ENCODE data around the gene PDF. TPM values are rescaled to one million over a fixed set of nuclear protein-coding genes. Genes with fewer than 3 reads are reported as not detected.

Gene PDF
- total RNA-seq, 1 experiment from 2014 or later = 23.1 TPM

- no peak for DNase-seq (ENCODE audit: low read depth, low spot score)
These were observed 1.5 kb downstream of the PDF start for GRCh38 chr16:69328854-69329316.

GRCh38 chr16:69327585-69328310 lies 2.6 kb downstream of the PDF start:
- H3K9me3 ChIP-seq (ENCODE audit: control insufficient read depth, insufficient read depth, low read depth, low read length) = no peaks in the 10 kb centered on the region
- ATAC-seq (no peak), DNase-seq (ENCODE audit: low read depth, low spot score) (no peak)
- in situ Hi-C loops (cut with HindIII; ENCODE audit: low pct_unique_long_range_greater_than_20kb, low sequenced_read_pairs) (no loop called here), intact Hi-C loops (cut with micrococcal nuclease; ENCODE audit: unreplicated experiment) (no loop called here)
- H3K36me3 ChIP-seq (ENCODE audit: control insufficient read depth, insufficient read depth, low read length) = no peaks in the 10 kb centered on the region; the same call in 1 of the 2 replicates
- peak overlapping the region; percentile 64 to 71 for H3K4me3 ChIP-seq (ENCODE audit: low read depth in 2 of 2, low read length in 2 of 2)
- no peak for TF ChIP-seq CTCF (IDR thresholded peaks at IDR 0.05)
- TF ChIP-seq TCF7L2 (IDR thresholded peaks at IDR 0.05; ENCODE audit: low read depth, low read length) = no peak
- TF ChIP-seq REST (IDR thresholded peaks at IDR 0.05; ENCODE audit: insufficient read depth in 1 of 2, low read depth in 2 of 2, low read length in 1 of 2) = no peak
- no peak for TF ChIP-seq SIN3A (IDR thresholded peaks at IDR 0.05; ENCODE audit: borderline replicate concordance, insufficient read depth, low read depth, low read length)
- no peak for TF ChIP-seq POLR2AphosphoS5 (IDR thresholded peaks at IDR 0.05; ENCODE audit: low read depth, low read length)
- no TSS peak for BruUV-seq (replicated peaks)
- H3K4me1 ChIP-seq (ENCODE audit: control insufficient read depth, insufficient read depth, low read length) = peaks cover 23% of the 10 kb centered on the region
- POLR2A ChIA-PET = no interaction called here
- CTCF ChIA-PET = no interaction called here
- no peaks in the 10 kb centered on the region for H3K27me3 ChIP-seq (ENCODE audit: control insufficient read depth, insufficient read depth, low read length)
- H3K27ac ChIP-seq (ENCODE audit: low read length) = peak overlapping the region; percentile 79

More at GRCh38 chr16:69328854-69329316, 1.5 kb downstream of the PDF start:
- Histone ChIP-seq H3K27ac (ENCODE audit: low read length) (peak overlapping the region; percentile 79), H3K27me3 (ENCODE audit: control insufficient read depth, insufficient read depth, low read length) (no peaks in the 10 kb centered on the region), H3K4me3 (ENCODE audit: low read depth in 2 of 2, low read length in 2 of 2) (peak overlapping the region; percentile 64 to 71), H3K36me3 (ENCODE audit: control insufficient read depth, insufficient read depth, low read length) (no peaks in the 10 kb centered on the region; the same call in 1 of the 2 replicates), H3K9me3 (ENCODE audit: control insufficient read depth, insufficient read depth, low read depth, low read length) (no peaks in the 10 kb centered on the region), H3K4me1 (ENCODE audit: control insufficient read depth, insufficient read depth, low read length) (peaks cover 22% of the 10 kb centered on the region)
- intact Hi-C loops (cut with micrococcal nuclease; ENCODE audit: unreplicated experiment) (no loop called here), in situ Hi-C loops (cut with HindIII; ENCODE audit: low pct_unique_long_range_greater_than_20kb, low sequenced_read_pairs) (no loop called here)
- ChIA-PET POLR2A (no interaction called here), CTCF (no interaction called here)
- no peak for TF ChIP-seq REST (IDR thresholded peaks at IDR 0.05; ENCODE audit: insufficient read depth in 1 of 2, low read depth in 2 of 2, low read length in 1 of 2)
- TF ChIP-seq TCF7L2 (IDR thresholded peaks at IDR 0.05; ENCODE audit: low read depth, low read length) = no peak
- TF ChIP-seq SIN3A (IDR thresholded peaks at IDR 0.05; ENCODE audit: borderline replicate concordance, insufficient read depth, low read depth, low read length) = no peak
- no peak for TF ChIP-seq POLR2AphosphoS5 (IDR thresholded peaks at IDR 0.05; ENCODE audit: low read depth, low read length)
- TF ChIP-seq CTCF (IDR thresholded peaks at IDR 0.05) = no peak
- BruUV-seq (replicated peaks) = no TSS peak
- peak; percentile 8 for ATAC-seq

Data from Panc1 (cell line).